GM10266 (cell line): Measurements from ENCODE around the gene ZSWIM4.

ENCODE experiments used
- DNase-seq: peaks from one replicate; pipeline ENCODE4 v3.0.0; 2012; ENCODE audit errors: extremely low spot score
- TF ChIP-seq, protein P1 (sequence below): IDR thresholded peaks from 2 replicates; pipeline ENCODE4 v1.5.1; 2012; ENCODE audit warnings: mild to moderate bottlenecking, low read depth; ENCODE audit not compliant: control insufficient read depth, insufficient read depth; ENCODE audit errors: missing control alignments

ZSWIM4 gene

DNA sequence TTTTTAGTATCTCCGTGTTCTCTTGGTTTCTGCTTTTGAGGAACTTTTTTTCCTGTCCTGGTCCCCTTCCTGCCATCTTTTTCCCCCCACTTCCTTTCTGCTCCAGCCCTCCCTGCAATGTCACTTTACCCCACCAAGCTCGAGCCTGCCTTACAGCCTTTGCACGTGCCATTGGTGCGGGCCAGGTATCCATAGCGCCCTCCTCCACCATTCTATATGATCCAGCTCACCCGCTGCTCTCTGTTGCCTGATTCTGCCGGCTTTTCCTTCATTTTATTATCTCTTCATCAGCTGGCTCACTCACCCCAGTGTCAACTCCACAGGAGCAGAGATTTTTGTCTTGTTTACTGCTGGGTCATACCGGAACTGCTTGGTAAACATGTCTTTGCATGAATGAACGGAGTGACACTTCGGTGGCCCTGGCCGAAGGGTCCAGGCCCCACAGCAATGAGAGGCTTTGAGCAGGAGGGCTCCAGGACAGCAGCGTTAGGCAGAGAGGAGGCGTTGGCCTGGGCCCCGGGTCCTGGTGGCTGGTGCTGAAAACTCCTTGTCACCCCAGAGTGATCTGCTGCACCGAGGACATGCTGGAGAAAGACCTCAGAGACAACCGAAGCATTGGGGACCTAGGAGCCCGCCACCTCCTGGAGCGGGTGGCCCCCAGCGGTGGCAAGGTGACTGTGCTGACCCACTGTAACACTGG, 29.7 kb upstream of the ZSWIM4 start:
- TF ChIP-seq, protein P1, sequence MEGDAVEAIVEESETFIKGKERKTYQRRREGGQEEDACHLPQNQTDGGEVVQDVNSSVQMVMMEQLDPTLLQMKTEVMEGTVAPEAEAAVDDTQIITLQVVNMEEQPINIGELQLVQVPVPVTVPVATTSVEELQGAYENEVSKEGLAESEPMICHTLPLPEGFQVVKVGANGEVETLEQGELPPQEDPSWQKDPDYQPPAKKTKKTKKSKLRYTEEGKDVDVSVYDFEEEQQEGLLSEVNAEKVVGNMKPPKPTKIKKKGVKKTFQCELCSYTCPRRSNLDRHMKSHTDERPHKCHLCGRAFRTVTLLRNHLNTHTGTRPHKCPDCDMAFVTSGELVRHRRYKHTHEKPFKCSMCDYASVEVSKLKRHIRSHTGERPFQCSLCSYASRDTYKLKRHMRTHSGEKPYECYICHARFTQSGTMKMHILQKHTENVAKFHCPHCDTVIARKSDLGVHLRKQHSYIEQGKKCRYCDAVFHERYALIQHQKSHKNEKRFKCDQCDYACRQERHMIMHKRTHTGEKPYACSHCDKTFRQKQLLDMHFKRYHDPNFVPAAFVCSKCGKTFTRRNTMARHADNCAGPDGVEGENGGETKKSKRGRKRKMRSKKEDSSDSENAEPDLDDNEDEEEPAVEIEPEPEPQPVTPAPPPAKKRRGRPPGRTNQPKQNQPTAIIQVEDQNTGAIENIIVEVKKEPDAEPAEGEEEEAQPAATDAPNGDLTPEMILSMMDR, result no peak
- DNase-seq, result no peak

DNA sequence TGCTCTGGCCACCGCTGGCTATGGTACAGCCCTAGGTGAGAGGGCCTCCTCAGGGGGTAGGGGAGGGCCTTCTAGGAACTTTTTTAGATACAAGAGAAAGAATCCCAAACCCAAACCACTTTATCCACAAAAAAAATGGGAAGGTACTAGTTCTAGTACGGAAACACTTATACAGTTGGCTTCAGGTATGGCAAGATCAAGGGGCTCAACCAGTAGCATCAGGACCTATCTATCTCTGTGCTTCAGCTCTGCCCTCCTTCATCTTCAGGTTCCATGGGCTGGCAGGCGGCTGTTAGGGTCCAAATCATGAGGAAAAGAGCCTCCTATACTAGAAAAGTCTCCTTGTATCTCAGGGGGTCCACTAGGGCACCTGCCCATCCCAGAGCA, 29.2 kb upstream of the ZSWIM4 start:
- no peak for DNase-seq
- TF ChIP-seq, protein P1, result no peak

DNA sequence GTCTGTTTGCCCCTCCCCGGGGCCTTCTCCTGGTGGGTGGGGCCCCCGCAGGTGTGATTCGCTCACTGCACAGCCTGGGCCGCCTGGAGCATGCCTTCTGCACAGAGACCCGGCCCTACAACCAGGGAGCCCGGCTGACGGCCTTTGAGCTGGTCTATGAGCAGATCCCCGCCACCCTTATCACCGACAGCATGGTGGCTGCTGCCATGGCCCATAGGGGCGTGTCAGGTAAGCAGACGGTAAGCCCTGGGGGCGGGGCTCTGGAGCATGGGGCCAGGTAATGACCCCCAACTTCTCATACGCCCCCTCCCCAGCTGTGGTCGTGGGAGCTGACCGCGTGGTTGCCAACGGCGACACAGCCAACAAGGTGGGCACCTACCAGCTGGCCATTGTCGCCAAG, 26.7 kb upstream of the ZSWIM4 start:
- TF ChIP-seq, protein P1, result no peak
- no peak for DNase-seq

DNA sequence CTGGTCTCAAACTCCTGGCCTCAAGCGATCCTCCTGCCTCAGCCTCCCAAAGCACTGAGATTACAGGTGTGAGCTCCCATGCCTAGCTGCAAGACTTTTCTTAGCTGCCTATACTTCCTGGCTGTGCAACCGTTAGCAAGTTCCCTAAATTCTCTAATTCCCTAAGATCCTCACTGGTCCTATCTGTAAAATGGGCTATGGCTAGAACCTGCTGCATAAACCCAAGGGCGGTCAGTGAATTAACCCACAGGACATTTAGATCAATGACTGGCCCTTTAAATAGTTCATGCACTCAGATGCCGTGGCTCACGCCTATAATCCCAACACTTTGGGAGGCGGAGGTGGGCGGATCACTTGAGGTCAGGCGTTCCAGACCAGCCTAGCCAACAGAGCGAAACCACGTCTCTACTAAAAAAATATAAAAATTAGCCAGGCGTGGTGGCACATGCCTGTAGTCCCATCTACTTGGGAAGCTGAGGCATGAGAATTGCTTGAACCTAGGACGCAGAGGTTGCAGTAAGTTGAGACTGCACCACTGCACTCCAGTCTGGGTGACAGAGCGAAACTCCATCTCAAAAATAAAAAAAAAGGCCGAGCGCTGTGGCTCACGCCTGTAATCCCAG, 25.1 kb upstream of the ZSWIM4 start:
- TF ChIP-seq, protein P1, result no peak
- no peak for DNase-seq

DNA sequence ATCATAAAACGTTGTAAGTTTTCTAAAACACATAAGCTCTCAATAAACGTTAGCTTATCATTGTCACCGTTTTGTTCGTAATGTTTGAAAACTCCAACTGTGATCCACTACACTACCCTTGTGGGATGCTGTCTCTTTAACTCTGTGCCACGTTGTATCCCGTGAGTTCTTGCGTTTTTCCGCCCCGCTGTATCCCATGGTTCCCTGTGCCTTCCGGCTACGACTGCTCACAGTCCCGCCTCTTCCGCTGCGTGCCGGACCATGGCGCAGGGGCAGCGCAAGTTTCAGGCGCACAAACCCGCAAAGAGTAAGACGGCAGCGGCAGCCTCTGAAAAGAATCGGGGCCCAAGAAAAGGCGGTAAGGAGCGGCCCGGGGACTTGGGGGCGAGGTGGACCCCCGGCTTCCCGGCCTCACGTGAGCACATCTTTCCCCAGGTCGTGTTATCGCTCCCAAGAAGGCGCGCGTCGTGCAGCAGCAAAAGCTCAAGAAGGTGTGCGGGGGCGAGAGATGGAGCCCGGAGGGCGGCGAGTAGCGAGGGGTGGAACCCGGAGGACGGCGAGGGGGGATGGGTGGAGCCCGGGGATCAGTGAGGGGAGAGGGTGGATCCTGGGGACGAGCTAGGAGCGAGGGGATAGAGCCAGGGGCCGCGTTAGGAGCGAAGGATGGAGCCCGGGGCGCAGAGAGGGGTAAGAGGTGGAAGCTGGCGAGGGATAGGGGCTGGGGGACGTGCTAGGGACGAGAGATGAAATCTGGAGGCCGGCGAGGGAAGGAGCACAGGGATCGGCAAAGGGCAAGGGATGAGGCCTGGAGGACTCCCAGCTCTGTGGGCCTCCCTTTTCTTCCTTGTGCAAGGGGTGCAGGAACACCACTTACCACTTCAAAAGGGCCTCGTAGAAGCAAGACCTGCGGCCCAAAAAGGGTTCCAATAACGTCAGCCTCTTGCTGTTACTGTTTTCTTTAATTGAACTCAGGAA, 20.7 kb upstream of the ZSWIM4 start, which contains the start of gene C19orf53:
Gene C19orf53, plus strand, starts transcription at position 240 of the 975 bp plus-strand sequence. Its CDS starts 22 bp downstream, at position 262.
- TF ChIP-seq, protein P1, result no peak

DNA sequence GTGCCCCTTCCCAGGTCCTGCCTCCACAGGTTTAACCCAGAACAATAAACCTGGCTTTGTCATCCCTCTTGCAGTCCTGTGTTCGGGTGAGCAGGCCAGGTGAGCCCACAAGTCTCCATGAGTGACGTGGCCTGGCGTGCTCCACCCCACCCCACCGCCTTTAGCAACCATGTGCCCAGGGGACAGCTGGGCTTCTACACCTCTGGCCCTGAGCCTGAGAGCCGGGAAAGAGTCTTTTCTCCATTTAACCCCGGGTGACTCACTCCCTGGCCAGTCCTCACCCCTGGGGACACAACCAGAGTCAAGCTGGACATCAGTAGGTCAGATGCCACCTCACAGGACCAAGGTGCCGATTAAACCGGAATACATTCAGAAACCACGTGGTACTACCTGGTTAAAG, 16.8 kb upstream of the ZSWIM4 start:
- DNase-seq, result no peak
- TF ChIP-seq, protein P1, result no peak

More for the DNA sequence above, 20.7 kb upstream of the ZSWIM4 start, which contains the start of gene C19orf53:
- DNase-seq, result peak; percentile 91
